Measurements from ENCODE around the gene ANXA3.
"Not testable (repeated sequence)": the region's sequence is repeated elsewhere in the genome, so short reads cannot be mapped to it uniquely, and the experiment has no call there.

ANXA3 gene

DNA sequence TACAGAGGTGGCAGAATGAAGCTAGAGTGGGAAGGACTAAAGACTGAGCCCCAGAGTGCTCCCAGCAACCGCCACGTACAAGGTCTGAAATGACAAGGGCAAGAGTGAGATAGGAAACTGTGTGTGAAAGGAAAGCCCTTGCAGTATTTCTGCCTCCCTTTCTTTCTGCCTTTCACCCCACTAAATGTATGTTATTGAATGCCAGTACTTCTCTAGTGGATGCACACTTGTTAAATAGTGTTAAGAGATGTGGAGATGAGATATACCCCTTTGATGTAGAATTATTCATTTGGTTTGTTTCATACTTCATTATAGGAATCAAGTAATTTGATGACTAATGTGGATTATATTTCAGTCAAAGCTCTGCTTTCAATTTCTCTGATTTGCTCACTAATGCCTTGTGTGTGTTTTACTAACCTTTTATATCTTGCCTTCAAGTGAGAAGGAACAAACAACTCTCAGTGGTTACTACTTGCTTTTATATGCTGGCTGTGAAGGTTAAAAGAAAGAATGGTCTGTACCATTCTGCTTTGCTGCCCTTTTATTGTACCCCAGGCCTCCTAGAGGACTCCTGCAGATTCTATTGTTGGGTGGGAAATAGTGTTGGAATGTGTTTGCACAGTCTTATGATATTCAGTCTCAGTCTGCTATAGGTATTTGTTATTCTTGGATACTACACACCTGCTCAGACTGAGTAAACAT is 8.0 kb upstream of the ANXA3 start:
- DNase-seq (ENCODE audit: low read depth) = no peak

DNA sequence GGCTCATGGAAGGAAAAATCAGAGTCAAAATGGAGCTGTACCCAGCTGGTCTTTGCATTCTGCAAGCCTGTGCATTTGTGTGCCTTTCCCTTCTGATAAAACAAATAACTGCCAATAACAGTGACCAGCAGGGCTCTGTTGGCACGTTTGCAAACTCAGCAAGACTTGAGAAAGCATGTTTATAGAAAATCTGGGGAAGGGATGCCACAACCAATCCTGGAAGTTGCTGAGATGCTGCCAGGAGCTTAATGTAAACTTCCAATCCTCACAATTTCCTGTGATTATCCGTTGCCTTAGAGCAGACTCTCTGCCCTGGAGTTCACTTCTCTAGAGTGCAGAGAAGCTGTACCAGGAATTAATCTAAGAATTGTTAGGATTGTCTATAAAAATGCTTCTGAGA is 6.9 kb upstream of the ANXA3 start:
- DNase-seq (ENCODE audit: low read depth) = no peak

DNA sequence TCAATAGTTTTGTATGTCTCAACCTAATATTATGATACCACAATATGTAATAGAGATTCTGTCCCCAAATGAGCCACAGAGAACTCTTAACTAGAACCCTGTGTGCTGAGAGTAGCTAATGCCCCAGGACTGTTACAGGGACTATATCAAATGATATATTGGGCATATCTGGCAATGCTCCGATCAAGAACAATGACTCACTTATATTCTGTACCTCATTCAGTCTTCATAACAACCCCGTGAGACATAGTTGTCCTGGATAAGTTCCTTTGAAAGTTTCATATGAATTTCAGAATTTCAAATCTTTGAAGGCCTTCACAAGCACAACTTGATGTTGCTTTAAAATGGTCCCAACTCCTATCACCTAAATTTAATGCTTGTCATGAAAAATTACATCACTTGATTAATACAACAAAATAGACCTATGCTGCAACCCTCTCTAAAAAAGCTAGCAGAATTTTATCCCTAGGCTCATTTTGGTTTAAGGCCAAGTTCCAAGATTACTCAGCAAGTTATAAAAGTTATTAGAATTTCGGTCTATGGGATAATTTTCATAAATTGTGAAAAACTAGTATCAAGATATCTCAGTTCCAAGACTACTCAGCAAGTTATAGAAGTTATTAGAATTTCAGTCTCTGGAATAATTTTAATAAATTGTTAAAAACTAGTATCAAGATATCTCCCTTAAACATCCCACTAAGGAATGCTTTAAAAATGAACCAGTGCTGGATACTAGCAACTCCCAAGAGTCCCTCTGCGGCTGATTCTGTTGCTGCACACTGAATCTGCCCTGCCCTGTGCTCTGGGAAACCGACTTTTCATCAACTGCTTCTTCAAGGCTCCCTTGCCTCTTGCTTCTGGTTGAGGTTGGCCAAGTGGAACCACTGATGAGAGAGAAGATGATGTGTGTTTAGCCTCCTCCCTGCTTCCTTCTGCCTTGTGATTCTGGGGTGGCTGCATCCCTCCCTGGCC is 6.0 kb upstream of the ANXA3 start:
- no peak for DNase-seq (ENCODE audit: low read depth)

DNA sequence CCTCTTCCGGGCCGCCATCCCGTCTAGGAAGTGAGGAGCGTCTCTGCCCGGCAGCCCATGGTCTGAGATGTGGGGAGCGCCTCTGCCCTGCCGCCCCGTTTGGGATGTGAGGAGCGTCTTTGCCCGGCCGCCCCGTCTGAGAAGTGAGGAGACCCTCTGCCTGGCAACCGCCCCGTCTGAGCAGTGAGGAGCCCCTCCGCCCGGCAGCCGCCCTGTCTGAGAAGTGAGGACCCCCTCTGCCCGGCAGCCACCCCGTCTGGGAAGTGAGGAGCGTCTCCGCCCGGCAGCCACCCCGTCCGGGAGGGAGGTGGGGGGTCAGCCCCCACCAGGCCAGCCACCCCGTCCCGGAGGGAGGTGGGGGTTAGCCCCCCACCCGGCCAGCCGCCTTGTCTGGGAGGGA is 3.7 kb upstream of the ANXA3 start:
- not testable (repeated sequence) for DNase-seq (ENCODE audit: low read depth)

DNA sequence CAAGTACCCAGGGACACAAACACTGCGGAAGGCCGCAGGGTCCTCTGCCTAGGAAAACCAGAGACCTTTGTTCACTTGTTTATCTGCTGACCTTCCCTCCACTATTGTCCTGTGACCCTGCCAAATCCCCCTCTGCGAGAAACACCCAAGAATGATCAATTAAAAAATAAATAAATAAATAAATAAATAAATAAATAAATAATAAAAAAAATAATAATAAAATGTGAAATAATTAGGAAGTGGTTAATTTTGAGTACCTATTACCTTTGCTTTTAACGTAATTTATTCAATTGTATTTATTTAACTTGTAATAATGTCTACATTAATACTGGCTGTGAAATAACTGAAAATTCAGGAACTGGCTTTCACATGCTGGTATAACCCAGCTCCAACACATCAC is 2.7 kb upstream of the ANXA3 start:
- not testable (repeated sequence) for DNase-seq (ENCODE audit: low read depth)

DNA sequence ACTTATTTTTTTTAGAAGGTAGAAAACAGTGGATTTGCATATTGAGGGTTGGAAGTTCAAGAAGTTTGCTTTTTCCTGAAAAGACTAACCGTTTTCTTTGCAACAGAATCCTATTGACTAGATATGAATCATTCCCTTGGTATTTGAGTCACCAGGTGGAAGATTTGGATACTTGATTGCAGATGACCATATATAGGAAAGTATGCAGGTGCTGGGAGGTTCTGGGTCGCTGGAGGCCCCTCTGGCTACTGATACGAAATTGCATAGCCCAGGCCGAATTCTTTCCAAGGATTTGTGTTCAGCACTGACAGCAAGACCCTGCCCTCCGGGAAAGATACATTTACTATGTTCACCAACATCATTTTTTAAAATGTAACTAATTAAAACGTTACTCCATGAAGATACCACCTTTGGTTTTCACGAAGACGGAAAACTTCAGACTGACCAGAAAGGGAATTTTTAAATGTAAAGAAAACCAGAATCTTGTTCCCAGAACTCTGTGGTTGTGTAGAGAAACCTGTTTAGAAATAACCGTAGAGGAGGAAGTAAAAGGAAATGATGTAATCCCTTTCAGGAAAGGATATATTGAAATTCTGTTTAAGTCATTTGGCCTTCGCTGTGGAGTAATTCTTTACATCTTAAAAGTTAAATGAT is 946 bp downstream of the ANXA3 start:
- no peak for DNase-seq (ENCODE audit: low read depth)

DNA sequence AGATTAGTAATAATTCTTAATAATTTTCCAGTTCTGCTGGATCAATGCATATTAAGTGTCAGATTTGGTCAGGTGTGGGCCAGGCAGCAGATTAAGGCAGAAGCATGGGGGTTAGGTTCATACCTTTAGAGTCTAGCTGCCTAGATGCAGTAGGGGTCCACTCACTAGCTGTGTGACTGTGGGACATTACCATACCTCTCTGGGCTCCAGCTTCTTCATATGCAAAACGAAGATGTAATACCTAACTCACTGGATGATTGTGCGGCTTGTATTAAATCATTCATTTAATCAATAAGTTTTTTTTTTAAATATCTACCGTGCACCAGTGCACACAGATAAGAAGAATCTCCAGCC is 1.4 kb downstream of the ANXA3 start:
- DNase-seq (ENCODE audit: low read depth) = no peak

DNA sequence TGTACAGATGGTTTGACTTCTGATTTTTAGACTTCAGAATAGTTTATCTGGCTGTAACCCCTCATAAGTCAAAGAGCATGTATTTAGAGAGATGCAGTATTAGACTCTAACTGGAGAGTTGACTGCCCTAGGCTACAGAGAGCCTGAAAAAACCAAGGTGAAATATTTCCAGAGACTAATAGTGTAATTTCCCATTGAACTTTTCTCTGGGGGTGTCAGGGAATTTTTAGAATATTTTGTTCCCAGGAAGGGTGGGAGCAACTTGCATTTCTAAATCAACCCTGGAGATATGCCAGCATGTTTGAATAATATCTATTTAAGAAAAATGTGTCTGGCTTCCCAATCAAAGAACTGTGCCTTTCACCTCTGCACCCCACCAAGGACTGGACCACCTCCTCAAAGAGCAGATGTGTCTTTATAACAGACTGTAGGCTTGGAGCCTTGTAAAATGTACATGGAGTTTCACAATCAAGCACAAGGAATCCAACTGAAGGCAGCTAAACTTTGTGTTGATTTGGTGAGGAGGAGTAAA is 2.0 kb downstream of the ANXA3 start:
- no peak for DNase-seq (ENCODE audit: low read depth)

DNA sequence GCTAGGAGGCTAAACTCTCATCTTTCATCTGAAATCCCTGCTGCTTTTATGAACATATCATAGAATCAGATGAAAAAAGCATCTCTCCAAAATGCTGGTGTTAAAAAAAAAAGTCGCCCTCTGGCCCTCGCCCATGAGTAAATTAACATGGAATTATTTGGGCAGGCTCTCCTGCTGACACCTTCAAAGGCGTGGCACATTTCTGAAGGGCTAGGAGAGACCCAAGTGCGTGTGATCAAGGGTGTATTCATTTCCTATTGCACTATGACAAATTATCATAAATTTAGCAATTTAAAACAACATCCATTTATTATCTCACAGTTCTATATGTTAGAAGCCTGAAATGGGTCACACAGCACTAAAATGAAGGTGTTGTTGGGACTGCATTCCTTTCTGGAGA is 5.1 kb downstream of the ANXA3 start:
- DNase-seq (ENCODE audit: low read depth) = no peak

DNA sequence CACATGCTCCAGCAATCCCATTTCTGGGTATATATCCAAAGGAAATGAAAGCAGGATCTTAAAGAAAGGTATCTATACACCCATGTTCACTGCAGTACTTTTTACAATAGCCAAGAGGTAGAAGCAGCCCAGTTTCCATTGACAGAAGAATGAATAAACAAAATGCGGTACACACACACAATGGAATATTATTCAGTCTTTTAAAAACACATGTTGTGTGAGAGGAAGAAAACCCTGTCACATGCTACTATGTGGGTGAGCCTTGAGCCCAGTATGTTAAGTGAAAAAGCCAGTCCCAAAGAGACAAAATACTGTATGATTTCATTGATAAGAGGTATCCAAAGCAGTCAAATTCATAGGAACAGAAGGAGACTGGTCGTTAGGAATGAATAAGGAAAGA is 6.3 kb downstream of the ANXA3 start:
- DNase-seq (ENCODE audit: low read depth) = no peak

DNA sequence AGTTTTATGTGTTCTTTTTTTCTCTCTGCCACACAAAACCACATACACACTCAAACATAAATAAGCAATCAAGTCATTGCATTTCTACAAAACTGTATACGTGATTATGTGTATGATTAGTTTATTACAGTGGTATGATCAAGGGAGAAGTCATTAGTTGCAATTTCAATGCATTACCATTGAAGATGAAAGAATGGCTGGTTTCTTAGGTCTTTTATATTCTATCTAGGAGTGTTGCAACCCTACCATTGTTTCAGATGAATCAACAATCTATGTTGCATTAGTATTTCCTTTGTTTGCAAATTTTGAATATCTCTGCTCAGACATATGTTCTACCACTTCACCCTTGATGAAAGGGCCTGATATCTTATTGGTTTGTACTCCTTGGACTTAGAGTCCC is 6.8 kb downstream of the ANXA3 start:
- no peak for DNase-seq (ENCODE audit: low read depth)

DNA sequence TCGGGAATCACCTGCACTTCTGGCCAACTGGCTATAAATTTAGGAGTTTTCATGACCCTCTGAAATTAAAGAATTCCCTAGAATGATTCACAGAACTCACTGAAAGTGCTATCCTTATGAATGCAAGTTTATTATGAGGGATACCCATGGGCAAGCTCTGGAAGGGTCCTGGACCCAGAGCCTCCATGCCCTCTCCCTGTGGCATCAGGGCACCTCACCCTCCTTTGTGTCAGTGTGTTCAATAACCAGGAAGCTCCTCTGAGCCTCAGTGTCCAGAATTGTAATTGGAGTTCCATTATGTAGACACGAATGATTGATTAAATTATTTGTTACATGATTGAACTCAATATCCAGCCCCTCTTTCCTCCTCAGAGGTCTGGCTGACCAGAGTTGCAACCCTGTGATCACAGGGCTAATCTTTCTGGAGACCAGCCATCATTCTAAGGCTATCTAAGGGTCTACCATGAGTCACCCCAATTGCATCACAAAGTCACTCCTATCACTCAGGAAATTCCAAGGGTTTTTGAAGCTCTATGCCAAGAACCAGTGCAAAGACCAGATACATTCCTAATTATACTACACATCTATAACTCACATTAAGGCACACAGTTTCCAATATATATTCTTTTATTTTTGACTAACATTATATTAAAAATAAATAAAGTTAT is 8.9 kb downstream of the ANXA3 start:
- DNase-seq (ENCODE audit: low read depth) = no peak

DNA sequence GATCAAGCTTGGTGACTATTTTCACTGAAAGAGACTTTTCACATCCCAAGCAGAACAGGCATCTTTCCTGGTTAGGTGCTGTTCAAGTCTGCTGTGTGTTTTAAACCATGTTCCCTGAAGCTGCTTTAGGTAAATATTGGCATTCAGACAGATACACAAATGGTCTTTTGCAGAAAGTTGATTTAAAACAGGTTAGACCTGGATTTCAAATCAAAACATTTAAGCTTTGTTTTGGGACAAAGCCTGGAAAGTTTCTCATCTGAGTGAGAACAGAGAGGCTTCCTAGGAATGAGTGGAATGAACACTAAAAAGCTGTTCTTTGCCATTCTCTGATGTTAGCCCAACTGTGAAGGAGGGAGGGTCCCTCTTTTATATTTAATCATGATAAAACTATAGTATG is 10.1 kb downstream of the ANXA3 start:
- DNase-seq (ENCODE audit: low read depth) = no peak

DNA sequence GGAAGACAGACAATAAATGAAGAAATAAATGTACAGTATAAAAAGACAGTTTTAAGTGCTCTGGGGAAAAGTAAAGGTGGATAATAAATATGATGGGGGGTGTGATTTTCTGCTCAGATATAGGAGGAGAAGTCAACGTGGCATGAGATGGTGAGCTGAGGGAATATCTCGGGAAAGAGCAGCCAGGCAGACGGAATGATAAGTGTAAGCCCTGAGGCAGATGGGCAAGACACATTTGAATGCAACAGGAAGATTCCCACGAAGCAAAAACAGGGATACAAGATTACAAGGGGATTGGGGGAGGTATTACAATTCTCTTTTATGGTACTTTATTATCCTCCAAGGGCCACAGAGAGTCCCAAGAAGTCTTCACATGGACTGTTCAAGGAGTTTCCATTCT is 11.1 kb downstream of the ANXA3 start:
- DNase-seq (ENCODE audit: low read depth) = no peak

DNA sequence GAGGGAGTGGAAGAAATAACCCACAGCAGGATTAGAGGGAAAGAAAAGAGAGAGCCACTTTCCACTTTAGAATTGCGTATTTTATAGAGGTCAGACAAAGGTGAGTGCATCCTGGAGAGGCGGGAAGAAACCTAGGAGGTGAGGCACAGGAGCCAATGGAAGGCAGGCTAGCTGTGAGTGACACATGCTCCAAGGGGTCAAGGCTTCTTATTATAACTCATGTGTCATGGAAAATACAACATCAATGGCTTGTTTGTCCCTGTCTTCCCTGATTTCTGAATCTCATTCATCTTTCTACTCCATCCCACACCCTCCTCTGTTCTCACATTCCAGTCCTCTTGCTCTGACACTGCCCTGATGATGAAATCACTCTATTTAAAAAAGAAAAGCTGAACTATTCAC is 14.4 kb downstream of the ANXA3 start:
- no peak for DNase-seq (ENCODE audit: low read depth)

DNA sequence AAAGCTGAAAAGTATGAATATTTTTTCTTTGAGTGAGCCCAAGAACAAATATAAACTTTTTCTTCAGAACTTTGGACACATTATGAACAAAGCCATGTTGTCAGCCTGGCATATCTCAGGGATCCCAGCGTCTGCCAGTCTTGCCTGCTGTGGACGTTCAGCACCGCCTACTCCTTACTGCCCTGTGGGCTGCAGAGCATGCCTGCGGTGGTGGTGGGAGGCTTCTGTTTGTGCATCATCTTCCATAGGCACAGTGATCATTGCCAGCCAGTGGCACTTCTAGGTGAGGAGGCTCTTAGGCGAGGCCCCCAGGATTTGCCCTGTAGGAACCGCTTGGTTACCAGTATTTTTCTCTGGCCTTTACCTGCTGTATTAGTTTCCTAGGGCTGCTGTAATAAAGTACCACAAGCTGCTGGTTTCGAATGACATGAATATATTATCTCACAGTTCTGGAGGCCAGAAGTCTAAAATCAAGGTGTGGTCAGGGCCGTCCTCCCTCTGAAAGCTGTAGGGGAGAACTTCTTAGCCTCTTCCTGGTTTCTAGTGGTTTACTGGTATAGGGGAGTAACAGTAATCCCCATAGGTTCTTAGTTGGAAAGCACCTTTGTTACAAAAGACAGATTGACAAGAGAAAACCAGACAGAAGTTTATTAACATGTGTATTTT is 15.4 kb downstream of the ANXA3 start:
- no peak for DNase-seq (ENCODE audit: low read depth)

DNA sequence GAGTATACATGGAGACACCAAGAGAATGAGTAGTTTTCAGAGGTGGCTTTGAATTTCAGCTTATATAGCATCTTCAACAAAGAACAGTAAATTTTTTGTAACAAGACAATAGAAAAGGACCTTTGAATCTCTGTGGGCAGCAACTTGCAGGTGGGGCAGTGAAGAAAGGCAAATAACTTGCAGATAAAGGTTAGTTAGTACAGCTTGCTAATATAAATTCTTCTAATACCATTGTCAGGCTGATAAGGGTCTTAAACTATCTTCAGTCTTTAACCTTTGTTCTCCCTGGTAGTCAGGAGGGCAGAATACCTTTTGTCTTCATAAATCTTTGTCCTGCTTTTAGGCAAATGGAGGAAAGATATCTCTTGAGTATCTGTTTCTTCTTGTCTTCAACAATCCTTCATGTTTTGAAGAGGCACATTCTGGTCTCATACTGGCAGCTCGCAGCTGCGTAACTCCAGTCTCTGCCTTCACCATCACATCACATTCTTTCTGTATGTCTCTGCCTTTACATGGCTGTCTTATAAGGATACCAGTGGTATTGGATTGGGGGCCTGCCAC is 16.0 kb downstream of the ANXA3 start:
- DNase-seq (ENCODE audit: low read depth) = no peak

DNA sequence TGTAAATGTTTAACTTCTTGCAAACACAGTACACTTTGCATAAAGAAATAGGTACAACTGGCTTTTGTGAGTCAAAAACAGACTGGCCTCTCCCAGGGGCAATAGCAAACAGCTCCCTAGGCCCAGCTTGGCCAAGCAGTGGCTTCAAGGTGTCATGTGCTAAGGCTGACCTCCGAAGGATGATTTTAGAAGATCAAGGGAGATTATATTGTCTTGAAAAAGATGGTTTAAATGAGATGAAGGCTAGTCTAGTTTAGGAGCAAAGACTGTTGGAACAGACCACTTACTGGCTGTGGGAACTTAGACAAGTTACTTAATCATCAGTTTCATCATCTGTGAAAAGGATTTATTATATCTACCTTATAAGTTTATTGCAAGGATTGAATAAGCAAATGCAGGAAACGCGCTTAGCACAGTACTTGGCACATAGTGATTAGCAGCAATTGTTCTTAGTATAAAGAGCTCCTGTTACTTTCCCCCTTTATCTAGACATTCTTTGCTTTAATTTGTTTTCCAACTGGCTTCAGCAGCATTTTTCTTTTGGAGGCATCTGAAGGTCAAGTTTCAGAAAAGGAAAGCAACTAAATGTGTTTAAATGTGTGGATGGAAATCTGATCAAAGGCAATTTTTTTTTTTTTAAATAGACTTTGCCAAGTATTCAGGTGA is 17.2 kb downstream of the ANXA3 start:
- no peak for DNase-seq (ENCODE audit: low read depth)

DNA sequence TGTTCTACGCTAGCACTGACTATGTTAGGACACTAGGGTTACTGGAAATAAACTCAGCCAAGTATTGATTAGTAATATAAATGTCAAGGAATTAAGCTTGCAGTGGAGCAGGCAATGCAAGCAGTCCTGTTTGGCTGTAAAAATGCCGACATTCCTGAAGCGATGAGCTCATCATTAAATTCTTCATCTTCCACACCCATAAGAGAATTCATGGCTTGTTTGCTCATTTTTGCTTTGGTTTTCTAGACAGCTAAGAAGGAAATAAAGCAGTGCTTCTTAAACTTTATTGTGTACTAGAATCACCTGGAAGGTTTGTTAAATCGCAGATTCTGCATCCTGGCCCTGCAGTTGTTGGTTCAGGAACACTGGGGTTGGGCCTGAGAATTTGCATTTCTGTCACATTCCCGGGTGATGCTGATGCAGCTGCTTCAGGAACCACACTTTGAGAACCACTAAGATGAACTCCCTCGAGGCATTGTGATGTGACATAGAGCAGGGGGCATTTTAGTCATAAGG is 17.8 kb downstream of the ANXA3 start:
- no peak for DNase-seq (ENCODE audit: low read depth)

DNA sequence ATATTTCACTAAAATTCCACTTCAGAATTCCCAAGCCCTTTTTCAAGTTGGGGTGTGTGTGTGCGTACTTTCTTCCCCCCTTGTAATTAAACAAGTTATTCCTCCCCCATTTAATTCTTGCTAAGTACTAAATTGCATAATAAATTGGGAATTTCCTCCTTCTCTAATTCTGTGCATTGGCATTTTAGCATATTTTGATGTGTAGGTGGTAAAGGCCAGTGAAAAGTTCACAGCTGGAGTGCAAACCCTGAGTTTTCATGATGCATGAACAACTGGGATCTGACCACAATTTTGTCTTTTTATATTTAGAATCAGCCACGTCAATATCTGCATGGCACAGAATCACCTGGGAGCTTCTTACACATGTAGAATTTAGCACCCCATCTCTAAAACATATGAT is 18.5 kb downstream of the ANXA3 start:
- DNase-seq (ENCODE audit: low read depth) = no peak

DNA sequence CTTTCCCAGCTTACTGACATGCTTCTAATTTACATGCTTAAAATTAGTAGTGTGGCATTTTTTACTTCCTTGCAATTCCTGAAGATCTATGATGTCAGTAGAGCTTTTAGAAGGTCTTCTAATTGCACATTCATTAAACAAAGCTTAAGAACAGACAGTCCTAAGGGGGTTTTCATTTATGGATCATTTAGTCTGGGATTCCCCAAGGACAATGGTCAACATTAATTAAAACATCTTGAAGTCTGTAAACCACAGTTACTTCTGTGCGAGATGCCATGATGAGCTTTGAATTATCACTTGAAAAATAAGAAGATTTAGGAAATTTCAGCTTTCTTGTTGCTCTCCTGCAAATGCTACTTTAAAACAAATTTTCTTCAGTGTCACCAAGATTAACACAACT is 20.2 kb downstream of the ANXA3 start:
- no peak for DNase-seq (ENCODE audit: low read depth)
